HCT116 (cell line): Measurements from ENCODE around the gene DNAJB13. TPM values are rescaled to one million over a fixed set of nuclear protein-coding genes. Genes with fewer than 3 reads are reported as not detected.

Experiments
- ATAC-seq: fragments of 200-7000 bp; cut with Tn5 transposase; 2 replicates; pipeline ENCODE4 v1.9.1; 2020; ENCODE audit warnings: mild to moderate bottlenecking, moderate library complexity
- BruUV-seq: library from RNA; stranded (reverse); fragments of 400-500 nt; replicated peaks from 2 replicates; lab custom pipeline; 2021; lab: Mats Ljungman, UMichigan
- CTCF ChIA-PET: fragments of 300-600 bp; sonication (Branson Sonifier 250); formaldehyde crosslinking; loops from one replicate; lab custom pipeline; 2021; ENCODE audit warnings: antibody characterized with exemption; lab: Charles Lee
- POLR2A ChIA-PET: fragments of 300-600, 350-600 bp; sonication (Branson Sonifier 250); formaldehyde crosslinking; loops from one replicate; lab custom pipeline; 2021; ENCODE audit warnings: antibody characterized with exemption; lab: Charles Lee
- RAD21 ChIA-PET, 2 experiments: fragments of 300-600 bp; sonication (Branson Sonifier 250); formaldehyde crosslinking; loops; one replicate each; lab custom pipeline; 2023; ENCODE audit warnings: low total read pairs in 2 of 2; ENCODE audit not compliant: uncharacterized antibody in 2 of 2, unreplicated experiment in 2 of 2, low non-redundant PET in 1 of 2; lab: Charles Lee
- DNase-seq: peaks from one replicate; pipeline ENCODE4 v3.0.0-alpha.2; 2010; ENCODE audit warnings: low read depth, low spot score
- H2AFZ ChIP-seq: fragments of 200-600 bp; shearing (Covaris generic), sonication (generic); 2 replicates; pipeline ENCODE4 v1.6.1; 2017; ENCODE audit warnings: low read depth, mixed run types, mixed read lengths, antibody characterized with exemption, low read length; ENCODE audit not compliant: poor library complexity, severe bottlenecking
- H3K27ac ChIP-seq: 2 replicates; pipeline ENCODE4 v1.5.1; 2012; ENCODE audit warnings: low read depth, low read length
- H3K27me3 ChIP-seq: fragments of 200-600 bp; sonication (generic); 2 replicates; pipeline ENCODE4 v1.6.1; 2016; ENCODE audit warnings: mixed run types, low read length, mixed read lengths; ENCODE audit not compliant: insufficient read depth
- H3K36me3 ChIP-seq, 2 experiments: fragments of 200-500 bp in 1 of 2; fragments of 200-600 bp in 1 of 2; sonication (Bioruptor generic) in 1 of 2; sonication (generic) in 1 of 2; 2 replicates each; pipeline versions ENCODE4 v1.5.1 to v1.6.1; 2014 to 2016; ENCODE audit warnings: low read length in 2 of 2, inconsistent platforms in 1 of 2, mixed read lengths in 1 of 2, mixed run types in 1 of 2; ENCODE audit not compliant: insufficient read depth in 2 of 2, control insufficient read depth in 1 of 2
- H3K4me1 ChIP-seq, 2 experiments: fragments of 200-600 bp in 1 of 2; sonication (generic) in 1 of 2; 2 replicates each; pipeline versions ENCODE4 v1.5.1 to v1.6.1; 2012 to 2017; ENCODE audit warnings: low read length in 2 of 2, inconsistent platforms in 1 of 2, mild to moderate bottlenecking in 1 of 2, mixed read lengths in 1 of 2, mixed run types in 1 of 2, moderate library complexity in 1 of 2; ENCODE audit not compliant: insufficient read depth in 2 of 2, control insufficient read depth in 1 of 2
- H3K4me2 ChIP-seq: fragments of 200-600 bp; sonication (generic); 2 replicates; pipeline ENCODE4 v1.6.1; 2017; ENCODE audit warnings: mixed run types, low read length, mixed read lengths
- H3K4me3 ChIP-seq, 2 experiments: fragments of 200-600 bp in 1 of 2; sonication (generic) in 1 of 2; replicated peaks in 1 of 2; 2 replicates each; pipeline ENCODE4 v1.5.1; 2011 to 2016; ENCODE audit warnings: low read length in 2 of 2, control low read depth in 1 of 2, low read depth in 1 of 2, mild to moderate bottlenecking in 1 of 2, mixed read lengths in 1 of 2, mixed run types in 1 of 2
- H3K79me2 ChIP-seq: fragments of 200-600 bp; sonication (generic); 2 replicates; pipeline ENCODE4 v1.6.1; 2017; ENCODE audit warnings: mild to moderate bottlenecking, mixed run types, low read length, moderate library complexity, mixed read lengths; ENCODE audit not compliant: insufficient read depth
- H3K9ac ChIP-seq: fragments of 200-600 bp; sonication (generic); 2 replicates; pipeline ENCODE4 v1.6.1; 2016; ENCODE audit warnings: low read length, mixed read lengths
- H3K9me2 ChIP-seq: fragments of 200-600 bp; sonication (generic), shearing (Covaris generic); 2 replicates; pipeline ENCODE4 v1.6.1; 2017; ENCODE audit warnings: mixed run types, mild to moderate bottlenecking, moderate library complexity; ENCODE audit not compliant: insufficient read depth
- H3K9me3 ChIP-seq, 2 experiments: fragments of 200-500 bp in 1 of 2; fragments of 200-600 bp in 1 of 2; sonication (Bioruptor generic) in 1 of 2; sonication (generic) in 1 of 2; 2 replicates each; pipeline ENCODE4 v1.6.1; 2014 to 2017; ENCODE audit warnings: low read length in 2 of 2, mixed read lengths in 2 of 2, inconsistent platforms in 1 of 2, low read depth in 1 of 2, mild to moderate bottlenecking in 1 of 2, mixed run types in 1 of 2, moderate library complexity in 1 of 2; ENCODE audit not compliant: control insufficient read depth in 1 of 2, insufficient read depth in 1 of 2
- H4K20me1 ChIP-seq: fragments of 200-600 bp; sonication (generic), shearing (Covaris generic); 2 replicates; pipeline ENCODE4 v1.6.1; 2017; ENCODE audit warnings: mixed run types, mild to moderate bottlenecking, moderate library complexity; ENCODE audit not compliant: insufficient read depth
- ATF3 ChIP-seq: IDR thresholded peaks from 2 replicates; pipeline ENCODE4 v1.6.1; 2012
- CBX3 ChIP-seq: IDR thresholded peaks from 2 replicates; pipeline ENCODE4 v1.6.1; 2012; ENCODE audit warnings: low read depth
- CTCF ChIP-seq, 3 experiments: fragments of 200-600 bp in 1 of 3; sonication (generic) in 1 of 3; IDR thresholded peaks in 2 of 3; conservative IDR thresholded peaks in 1 of 3; 2 replicates each; pipeline ENCODE4 v1.5.1; 2012 to 2017; ENCODE audit warnings: low read depth in 2 of 3, low read length in 2 of 3, antibody characterized with exemption in 1 of 3, borderline replicate concordance in 1 of 3, control low read depth in 1 of 3, mild to moderate bottlenecking in 1 of 3, mixed read lengths in 1 of 3, mixed run types in 1 of 3, moderate library complexity in 1 of 3; ENCODE audit not compliant: insufficient read depth in 1 of 3
- ELF1 ChIP-seq: IDR thresholded peaks from 2 replicates; pipeline ENCODE4 v1.6.1; 2012; ENCODE audit warnings: low read depth, borderline replicate concordance
- EZH2 ChIP-seq: fragments of 200-600 bp; sonication (generic); IDR thresholded peaks from 2 replicates; pipeline ENCODE4 v1.6.1; 2017; ENCODE audit warnings: antibody characterized with exemption, mixed run types
- EZH2phosphoT487 ChIP-seq: fragments of 200-600 bp; IDR thresholded peaks from 2 replicates; pipeline ENCODE4 v1.6.1; 2018; ENCODE audit warnings: antibody characterized with exemption, borderline replicate concordance
- FOSL1 ChIP-seq: IDR thresholded peaks from 2 replicates; pipeline ENCODE4 v1.6.1; 2012; ENCODE audit warnings: low read depth
- MAX ChIP-seq: IDR thresholded peaks from 2 replicates; pipeline ENCODE4 v1.6.1; 2012
- POLR2A ChIP-seq: IDR thresholded peaks from 2 replicates; pipeline ENCODE4 v1.7.0; 2011; ENCODE audit warnings: borderline replicate concordance; ENCODE audit not compliant: insufficient read depth, insufficient read length; ENCODE audit errors: extremely low read depth
- SIN3A ChIP-seq: IDR thresholded peaks from 2 replicates; pipeline ENCODE4 v1.6.1; 2012; ENCODE audit warnings: low read depth
- SP1 ChIP-seq: IDR thresholded peaks from 2 replicates; pipeline ENCODE4 v1.6.1; 2012; ENCODE audit warnings: low read depth
- TCF7L2 ChIP-seq: IDR thresholded peaks from 2 replicates; pipeline ENCODE4 v1.7.0; 2011; ENCODE audit warnings: borderline replicate concordance, inconsistent platforms; ENCODE audit not compliant: insufficient read depth, insufficient read length; ENCODE audit errors: extremely low read depth
- YY1 ChIP-seq: IDR thresholded peaks from 2 replicates; pipeline ENCODE4 v1.6.1; 2011; ENCODE audit warnings: low read length, low read depth, moderate library complexity, mild to moderate bottlenecking; ENCODE audit not compliant: insufficient replicate concordance; ENCODE audit errors: extremely low read depth
- ZFX ChIP-seq: fragments of 450-650 bp; IDR thresholded peaks from 2 replicates; pipeline ENCODE4 v1.6.1; 2017
- ZNF274 ChIP-seq: fragments of 200-500 bp; sonication (Bioruptor generic); IDR thresholded peaks from 2 replicates; pipeline ENCODE4 v1.6.1; 2014; ENCODE audit warnings: mild to moderate bottlenecking, low read depth, low read length, inconsistent platforms
- intact Hi-C: fragments of 100-400 bp; cut with micrococcal nuclease; formaldehyde crosslinking; loops from 2 replicates; pipeline ENCODE4 v1.10.0; 2022
- total RNA-seq: library from RNA; stranded (reverse); gene quantifications from one replicate; pipeline ENCODE4 v1.2.1, GENCODE V29; 2021; ENCODE audit not compliant: unreplicated experiment

The DNAJB13 gene
- total RNA-seq, 1 experiment from 2014 or later: 0.22 TPM

GRCh38 chr11:74019104-74019738 is 68.4 kb downstream of the DNAJB13 start:
- DNase-seq (no peak), ATAC-seq (no peak)
- BruUV-seq: no TSS peak
- no peaks in the 10 kb centered on the region for H3K9me2 ChIP-seq
- H3K9ac ChIP-seq: no peak overlapping the region
- ChIA-PET POLR2A (no interaction called here), CTCF (no interaction called here), RAD21 (no interaction called here)
- H3K4me2 ChIP-seq: no peak overlapping the region
- H3K79me2 ChIP-seq: no peaks in the 10 kb centered on the region
- H3K27me3 ChIP-seq: no peaks in the 10 kb centered on the region
- no peaks in the 10 kb centered on the region for H4K20me1 ChIP-seq
- no peak overlapping the region for H3K27ac ChIP-seq
- intact Hi-C loops: no loop called here
- H2AFZ ChIP-seq: no peak overlapping the region
- H3K4me1 ChIP-seq: no peaks in the 10 kb centered on the region
- H3K4me3 ChIP-seq: no peak overlapping the region
- no peaks in the 10 kb centered on the region for H3K9me3 ChIP-seq
- H3K36me3 ChIP-seq: no peaks in the 10 kb centered on the region
- no peak for TF ChIP-seq EZH2
- no peak for TF ChIP-seq ELF1
- no peak for TF ChIP-seq ATF3
- no peak for TF ChIP-seq EZH2phosphoT487
- no peak for TF ChIP-seq CBX3
- no peak for TF ChIP-seq CTCF (IDR thresholded peaks at IDR 0.05 in 2 of 3, conservative IDR thresholded peaks at IDR 0.05 in 1 of 3; ENCODE audit: borderline replicate concordance in 1 of 3, insufficient read depth in 1 of 3, low read depth in 2 of 3, low read length in 2 of 3)
- no peak for TF ChIP-seq SIN3A
- no peak for TF ChIP-seq ZNF274
- TF ChIP-seq TCF7L2: no peak
- TF ChIP-seq MAX: no peak
- TF ChIP-seq SP1: no peak
- no peak for TF ChIP-seq POLR2A
- TF ChIP-seq FOSL1: no peak
- no peak for TF ChIP-seq YY1
- TF ChIP-seq ZFX: no peak
